HG02981 (cell line): Measurements from ENCODE around the gene PROP1.
"Not testable (repeated sequence)": the region's sequence is repeated elsewhere in the genome, so short reads cannot be mapped to it uniquely, and the experiment has no call there.

Experiments
- ATAC-seq: cut with Tn5 transposase; IDR thresholded peaks from one replicate; pipeline ENCODE4 v1.9.1; 2021; ENCODE audit warnings: mild to moderate bottlenecking, moderate library complexity; ENCODE audit not compliant: unreplicated experiment

Gene PROP1

DNA sequence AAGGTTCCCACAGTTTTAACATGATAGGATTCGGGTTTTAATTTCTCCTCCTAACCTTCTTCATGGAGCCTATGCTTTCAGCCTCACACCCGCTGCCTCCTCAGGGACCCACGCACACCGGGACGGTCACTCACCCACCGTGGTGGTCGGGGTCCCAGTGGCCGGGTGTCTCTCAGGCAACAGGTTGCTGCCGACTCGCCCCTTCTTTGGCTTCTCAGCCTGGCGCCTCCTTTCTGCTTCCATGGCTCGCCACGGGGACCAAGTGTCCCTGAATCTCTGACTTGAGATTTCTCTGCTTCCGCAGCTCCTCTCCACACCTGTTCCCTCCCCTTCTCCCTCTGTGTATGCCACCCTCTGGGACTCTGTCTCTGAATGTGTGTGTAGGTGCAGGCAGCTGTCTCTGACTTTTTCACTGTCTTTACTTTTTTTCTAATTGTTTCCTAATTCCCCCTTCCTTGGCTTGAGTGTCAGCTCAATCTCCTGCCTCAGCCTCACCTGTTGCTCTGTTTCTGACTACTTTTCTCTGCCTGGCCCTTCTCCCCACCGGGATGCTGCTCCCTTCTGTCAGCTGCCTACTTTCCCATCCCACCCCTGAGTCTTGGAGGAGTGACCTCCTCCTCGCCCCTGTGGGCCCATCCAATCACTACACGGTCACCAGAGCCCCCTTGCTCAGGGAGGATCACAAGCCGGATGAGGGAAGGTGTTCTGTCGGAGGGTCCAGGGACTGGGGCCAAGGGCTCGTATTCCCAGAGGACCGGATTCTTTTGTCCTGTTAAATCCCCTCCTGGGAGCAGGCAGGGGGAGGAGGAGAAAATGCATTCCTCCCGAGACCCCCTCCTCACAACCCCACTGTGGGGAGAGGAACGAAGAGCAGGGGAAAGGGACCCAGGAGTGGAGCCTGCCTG is at the start of gene PROP1:
PROP1 (minus strand) TSS at position 552 of the 905 bp plus-strand sequence; CDS start at position 243, 309 bp downstream.
- no peak for ATAC-seq

DNA sequence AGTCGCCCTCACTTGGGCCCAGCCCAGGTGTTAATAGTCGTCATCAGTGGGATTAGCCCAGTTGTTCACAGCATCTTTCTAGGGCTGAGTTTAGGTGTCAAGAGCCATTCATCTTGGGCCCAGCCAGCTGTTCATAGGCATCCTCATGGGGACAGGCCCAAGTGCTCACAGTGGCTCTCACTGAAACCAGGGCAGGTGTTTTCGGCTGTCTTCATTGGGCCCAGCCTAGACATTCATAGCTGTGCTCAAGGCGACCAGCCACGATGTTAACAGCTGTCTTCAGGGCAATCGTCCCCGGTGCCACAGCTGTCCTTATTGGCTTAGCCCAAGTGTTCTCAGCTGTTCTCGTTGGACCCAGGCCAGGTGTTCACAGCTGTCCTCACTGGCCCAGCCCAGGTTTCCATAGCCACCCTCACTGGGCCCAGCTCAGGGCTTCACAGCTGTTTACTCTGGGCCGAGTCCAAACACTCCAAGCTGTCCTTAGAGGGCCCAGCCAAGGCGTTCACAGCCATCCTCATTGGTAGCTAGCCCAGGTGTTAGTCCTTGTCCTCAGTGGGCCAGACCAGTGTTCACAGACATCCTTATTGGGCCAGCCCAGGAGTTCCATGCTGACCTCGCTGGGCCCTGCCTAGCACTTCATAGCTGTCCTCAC is 23.5 kb upstream of the PROP1 start:
- ATAC-seq = not testable (repeated sequence)

DNA sequence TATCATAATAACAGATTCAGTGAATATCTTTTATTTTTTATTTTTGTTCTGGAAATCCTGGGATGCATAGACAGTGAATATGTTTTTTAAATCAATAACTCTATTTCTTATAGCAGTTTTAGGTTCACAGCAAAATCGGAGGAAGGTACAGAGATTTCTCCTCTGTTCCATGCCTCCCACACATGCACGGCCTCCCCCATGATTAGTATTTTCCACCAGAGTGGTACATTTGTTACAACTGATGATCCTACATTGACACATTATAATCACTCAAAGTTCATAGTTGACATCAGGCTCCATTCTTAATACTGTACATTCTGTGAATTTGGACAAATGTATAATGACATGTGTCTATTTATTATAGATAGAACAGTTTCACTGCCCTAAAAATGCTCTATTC is 16.7 kb upstream of the PROP1 start:
- ATAC-seq = not testable (repeated sequence)

DNA sequence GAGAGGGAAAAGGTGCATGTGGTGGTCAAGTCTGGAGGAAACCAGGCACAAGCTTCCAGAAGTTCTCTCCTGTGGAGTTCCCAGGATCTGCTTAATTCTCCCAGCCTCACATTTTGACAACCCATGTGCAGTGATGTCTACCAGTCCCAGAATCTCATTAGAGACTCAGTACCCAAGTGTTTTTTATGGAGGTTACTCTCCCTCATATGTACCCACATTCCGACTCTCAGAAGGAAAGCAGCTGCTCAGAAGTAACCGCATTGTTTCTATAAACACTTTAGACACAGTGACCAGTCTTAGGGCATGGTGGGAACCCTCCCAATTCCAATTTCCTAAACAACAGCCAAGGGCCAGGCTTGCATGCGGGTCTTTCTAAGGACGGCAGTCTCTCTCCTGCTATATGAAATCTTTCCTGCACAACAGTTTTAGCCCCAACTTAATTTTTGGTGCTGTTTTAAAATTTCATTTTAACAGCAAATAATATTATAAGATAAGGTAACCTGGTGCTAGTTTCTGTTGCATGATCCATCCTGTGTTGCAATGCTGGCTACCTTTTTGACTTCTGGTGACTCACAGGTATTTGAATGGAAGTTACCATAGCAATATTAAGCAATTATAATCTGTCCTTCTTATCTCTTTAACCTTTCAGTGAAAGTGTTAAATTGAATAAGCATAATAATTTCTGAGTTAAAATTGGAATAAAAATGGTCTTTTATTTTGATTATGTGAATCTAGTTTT is 15.9 kb upstream of the PROP1 start:
- not testable (repeated sequence) for ATAC-seq

DNA sequence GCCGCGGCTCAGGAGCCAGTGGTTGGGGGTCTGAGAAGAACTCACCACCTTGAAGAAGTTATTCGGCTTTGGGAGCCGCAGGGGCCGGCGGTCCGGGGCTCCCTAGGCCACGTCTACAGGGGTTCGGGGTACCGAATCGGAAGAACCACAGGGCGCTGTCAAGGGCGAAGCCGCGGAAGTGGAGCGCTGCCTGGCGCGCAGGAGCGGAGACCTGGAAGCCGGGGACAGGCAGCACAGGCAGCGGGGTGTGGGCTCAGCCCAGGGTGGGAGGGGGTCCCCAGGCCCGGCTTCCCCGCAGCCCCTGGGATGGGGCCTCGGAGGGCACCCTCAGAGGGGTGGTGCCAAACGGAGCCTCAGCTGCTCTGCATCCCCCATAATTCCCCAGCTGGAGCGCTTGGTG is 11.2 kb upstream of the PROP1 start:
- not testable (repeated sequence) for ATAC-seq

DNA sequence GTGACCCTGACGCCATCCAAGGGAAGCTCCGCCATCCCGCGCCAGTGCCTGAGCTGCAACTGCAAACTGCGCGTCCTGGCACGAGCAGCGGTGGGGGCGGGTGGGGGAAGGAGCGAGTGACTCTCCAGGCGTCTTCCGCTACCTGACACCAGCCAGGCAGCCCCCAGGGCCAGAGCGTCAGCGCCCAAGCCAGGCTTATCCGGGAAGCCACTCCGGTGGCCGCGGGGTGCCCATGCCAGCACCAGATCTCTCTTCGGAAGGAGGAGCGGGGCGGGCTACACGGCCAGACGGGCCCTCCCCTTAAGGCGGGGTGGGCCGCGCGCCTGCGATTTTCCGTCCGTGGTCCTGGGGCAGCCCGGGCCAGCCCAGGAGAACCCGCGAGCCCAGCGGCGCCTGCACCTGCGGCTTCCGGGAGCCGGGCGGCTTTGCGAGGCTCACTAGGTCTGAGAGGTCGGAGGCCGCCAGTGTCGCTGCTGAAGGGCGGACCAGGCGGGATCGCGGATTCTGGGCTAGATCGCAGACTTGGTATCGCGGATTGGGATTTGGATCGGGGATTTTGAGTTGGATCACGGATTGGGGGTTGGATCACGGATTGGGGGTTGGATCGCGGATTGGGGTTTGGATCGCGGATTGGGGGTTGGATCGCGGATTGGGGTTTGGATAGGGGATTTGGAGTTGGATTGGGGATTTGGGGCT is 10.6 kb upstream of the PROP1 start:
- ATAC-seq = peak; percentile 70

DNA sequence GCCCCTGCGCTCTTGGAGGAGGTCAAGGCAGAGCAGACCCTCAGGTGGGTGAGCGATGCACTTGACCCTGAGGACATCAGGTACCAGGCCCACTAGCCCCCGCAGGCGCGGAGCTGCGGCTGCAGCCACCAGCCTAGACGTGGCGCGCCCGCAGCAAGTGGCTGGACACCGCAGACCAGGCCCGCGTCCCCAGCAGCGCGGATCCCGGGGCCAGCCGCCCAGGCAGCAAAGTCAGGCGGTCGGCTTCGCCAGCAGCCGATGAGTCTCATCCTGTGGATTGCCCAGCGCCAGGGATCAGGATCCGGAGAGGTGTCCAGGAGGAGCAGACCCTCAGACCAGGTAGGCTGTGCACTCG is 10.1 kb upstream of the PROP1 start:
- ATAC-seq = peak; percentile 13

DNA sequence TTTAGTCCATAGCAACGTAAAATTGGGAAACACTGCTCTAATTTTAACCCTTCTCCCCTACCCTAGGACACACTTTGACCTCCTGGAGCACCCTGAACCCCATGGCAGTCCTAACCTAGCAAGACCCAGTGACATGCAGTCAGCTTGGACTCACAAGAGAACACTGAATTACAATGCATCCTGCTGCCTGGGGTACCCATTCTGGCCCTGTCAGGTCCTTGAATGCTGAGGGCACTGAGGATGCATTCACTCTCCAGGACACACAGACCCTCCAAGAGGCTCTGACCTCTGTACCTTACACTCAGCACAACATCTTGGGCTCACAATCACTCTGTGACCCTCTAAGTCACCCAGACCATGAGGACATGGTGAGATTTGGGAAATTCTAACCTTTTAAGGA is 1.8 kb upstream of the PROP1 start:
- no peak for ATAC-seq

DNA sequence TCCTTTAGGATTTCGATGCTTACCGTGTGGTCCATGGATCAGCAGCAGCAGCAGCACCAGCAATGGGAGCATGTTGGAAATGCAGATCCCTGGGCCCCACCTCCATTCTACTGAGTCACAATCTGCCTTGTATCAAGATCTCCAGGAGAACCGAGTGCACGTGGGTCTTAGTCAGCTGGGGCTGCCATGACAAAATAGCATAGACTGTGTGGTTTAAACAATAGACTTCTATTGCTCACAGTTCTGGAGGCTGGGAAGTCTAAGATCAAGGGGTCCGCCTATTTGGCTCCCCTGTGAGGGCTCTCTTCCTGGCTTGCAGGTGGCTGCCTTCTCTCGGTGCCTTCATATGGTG is 1.3 kb upstream of the PROP1 start:
- no peak for ATAC-seq

DNA sequence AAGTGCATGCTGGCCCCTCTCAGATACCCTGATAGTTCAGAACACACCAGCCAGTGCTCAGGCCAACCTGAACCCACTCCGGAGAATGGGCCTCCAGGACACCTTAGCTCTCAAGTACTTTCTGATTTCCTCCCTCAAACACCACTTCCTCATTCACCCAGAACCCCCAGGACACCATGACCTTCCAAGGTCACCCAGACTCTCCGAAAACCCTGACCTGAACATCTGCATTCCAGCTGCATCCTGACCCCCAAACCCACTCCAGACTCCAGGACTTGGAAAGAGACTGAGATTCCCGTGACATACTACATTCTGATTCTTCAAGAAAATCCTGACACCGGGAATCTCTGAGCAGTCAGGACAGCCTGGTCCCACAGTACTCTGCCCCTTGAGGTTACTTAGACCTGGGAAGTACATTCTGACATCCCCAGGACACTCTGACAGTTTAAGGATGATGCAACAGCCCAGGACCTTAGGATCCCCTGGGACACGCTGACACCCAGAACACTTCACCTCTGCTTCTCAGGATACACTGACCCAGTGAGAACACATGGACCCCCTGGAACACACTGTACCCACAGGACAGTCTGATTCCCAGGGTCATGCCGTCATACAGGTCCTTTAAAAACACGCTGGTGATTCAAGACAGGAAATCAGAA is 747 bp upstream of the PROP1 start:
- ATAC-seq = no peak

DNA sequence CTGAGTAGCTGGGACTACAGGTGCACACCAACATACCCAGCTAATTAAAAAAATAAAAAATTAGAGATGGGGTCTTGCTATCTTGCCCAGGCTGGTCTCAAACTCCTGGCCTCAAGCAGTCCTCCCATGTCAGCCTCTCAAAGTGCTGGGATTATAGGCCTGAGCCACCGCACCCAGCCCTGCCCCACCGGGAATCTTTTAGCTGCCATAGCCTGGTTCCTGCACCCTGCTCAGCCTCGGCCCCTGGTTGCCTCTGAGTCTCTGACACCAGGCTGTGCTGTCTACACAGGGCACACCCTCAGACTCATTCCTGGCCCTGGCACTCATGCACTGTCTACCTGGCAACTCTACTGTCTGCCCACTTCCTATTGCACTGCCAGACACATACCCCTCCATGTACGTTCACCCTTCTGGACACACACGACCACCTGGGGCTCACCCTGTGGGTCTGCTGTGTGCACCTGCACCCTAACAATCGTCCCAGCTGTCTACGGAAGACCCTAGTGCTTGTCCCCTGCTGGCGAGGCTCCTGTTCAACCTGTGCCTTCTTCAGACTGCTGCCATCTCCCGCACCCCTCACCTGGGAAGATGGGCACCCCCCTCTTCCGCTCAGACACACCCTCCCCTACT is 1.4 kb downstream of the PROP1 start:
- no peak for ATAC-seq

DNA sequence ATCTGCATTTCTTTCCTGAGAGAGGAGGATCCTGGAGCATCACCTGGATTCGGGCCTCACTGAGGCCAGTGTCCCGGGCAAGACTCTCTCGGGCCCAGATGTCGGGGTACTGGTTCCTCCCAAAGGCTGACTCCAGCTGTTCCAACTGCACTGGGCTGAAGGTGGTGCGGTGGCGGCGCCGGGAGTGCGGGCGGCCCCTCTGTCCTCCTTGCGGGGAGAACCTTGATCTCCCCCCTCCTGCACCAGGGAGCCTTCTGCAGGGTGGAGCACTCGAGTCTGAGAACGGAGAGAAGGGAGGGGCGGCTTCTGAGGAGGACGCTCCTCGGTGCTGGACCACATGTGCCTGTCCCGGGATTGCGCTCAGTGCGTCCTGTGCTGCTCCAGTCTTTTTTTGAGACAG is 2.0 kb downstream of the PROP1 start:
- no peak for ATAC-seq

DNA sequence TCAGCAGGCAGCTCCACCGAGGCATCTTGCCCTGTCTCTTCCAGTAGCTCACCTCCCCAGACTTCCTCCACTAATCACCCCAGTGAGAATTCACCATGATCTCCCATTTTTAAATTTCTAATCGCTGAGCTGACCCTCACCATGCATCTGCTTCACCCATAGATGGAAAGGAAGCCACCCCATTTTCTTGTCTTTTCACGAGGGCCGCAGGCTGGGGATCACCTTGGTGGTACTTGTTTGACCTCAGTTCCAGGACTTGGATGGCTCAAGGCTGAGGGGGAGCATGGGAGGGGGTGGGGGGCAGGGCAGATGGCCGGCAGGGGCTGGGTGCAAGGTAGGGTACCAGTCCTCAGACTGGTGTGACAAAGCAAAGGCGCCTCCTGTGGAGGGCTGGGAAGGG is 3.6 kb downstream of the PROP1 start:
- no peak for ATAC-seq

DNA sequence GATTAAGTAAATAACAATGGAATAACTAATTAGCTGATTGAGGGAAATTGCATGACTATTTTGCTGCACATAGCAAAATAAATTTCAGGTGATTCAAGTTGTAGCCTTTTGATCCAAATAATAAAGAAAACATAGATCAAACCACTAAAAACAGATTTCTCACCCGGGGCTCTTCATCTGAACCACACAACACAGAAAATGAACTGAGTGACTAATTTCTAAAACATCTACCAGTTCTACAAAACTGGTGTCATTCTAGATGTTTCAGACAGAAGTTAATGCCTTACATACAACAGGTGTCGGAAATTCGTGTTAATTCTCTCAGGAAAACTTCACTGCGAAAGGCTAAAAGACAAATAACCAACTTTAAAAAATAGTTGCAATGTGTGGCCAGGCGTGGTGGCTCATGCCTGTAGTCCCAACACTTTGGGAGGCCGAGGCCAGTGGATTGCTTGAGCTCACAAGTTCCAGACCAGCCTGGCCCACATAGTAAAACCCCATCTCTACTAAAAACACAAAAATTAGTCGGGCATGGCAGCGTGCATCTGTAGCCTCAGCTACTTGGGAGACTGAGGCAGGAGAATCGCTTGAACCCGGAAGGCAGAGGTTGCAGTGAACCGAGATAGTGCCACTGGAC is 6.9 kb downstream of the PROP1 start:
- ATAC-seq = no peak

DNA sequence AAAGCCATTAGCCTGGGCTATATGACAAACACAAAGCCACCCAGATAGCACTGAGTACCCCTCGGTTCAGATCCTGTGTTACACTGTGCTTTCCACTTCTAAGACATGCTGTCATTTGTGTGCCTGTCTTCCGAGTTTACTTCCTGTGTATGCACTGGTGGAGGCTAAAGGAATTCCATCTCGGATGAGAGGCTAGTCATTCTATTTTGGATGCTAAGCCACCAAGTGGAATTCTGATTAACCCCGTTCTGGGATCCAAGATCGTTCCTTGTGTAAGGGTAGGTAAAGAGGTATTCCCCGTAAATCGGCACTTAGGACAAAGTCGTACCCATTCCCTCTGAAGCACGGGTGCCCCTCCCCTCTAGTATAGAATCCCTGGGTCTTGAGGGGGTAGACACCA is 8.7 kb downstream of the PROP1 start:
- ATAC-seq = no peak

DNA sequence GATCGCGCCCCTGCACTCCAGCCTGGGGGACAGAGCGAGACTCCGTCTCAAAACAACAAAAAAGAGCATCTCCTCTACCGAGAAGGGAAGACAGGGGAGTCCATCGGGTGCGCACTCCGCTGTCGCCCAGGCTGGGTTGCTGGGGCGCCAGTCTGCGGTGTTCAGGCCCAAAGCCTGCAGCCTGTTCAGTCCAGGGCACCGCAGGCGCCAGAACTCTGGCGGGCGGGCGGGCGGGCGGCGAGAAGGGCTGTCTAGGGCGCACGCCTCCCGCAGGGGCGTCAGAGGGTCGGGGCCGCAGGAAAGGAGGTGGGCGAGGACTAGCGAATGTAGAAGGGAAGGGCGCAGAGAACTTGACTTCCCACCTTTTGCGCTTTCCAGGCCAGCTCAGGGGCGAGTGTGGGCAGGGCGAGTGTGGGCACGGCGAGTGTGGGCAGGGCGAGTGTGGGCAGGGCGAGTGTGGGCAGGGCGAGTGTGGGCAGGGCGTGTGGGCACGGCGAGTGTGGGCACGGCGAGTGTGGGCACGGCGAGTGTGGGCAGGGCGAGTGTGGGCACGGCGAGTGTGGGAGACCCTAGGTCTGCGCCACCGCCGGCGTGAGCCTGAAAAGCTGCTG is 10.5 kb downstream of the PROP1 start:
- ATAC-seq = no peak

DNA sequence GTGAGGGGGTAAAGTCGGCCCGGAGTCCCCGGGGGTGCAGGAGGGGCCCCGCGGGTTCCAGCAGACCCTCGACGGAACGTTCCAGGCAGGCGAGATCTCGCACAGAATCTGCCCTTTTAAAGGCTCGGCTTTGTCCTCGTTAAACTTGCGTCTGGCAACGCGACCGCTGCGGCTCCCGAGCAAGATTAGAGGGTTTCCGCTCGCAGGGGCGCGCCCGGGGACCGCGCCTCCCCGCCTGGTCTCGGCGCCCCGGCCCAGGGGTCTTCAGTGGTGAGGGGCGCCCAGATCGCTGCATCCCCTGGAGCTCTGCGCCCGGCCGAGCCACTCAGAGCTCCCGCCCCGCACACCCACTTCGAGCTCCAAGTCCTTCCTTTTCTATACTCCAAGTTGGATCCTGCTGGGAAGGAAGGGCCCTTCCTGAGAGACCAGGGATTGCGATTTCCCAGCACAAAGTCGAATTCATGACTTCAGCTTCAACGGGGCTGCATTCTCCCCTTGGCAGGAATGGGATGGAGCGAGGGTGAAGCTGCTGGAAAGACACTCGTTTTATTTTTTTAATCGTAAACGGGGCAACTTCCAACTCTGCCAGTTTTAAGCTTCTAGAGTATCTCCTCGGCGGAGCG is 11.3 kb downstream of the PROP1 start:
- ATAC-seq = no peak

DNA sequence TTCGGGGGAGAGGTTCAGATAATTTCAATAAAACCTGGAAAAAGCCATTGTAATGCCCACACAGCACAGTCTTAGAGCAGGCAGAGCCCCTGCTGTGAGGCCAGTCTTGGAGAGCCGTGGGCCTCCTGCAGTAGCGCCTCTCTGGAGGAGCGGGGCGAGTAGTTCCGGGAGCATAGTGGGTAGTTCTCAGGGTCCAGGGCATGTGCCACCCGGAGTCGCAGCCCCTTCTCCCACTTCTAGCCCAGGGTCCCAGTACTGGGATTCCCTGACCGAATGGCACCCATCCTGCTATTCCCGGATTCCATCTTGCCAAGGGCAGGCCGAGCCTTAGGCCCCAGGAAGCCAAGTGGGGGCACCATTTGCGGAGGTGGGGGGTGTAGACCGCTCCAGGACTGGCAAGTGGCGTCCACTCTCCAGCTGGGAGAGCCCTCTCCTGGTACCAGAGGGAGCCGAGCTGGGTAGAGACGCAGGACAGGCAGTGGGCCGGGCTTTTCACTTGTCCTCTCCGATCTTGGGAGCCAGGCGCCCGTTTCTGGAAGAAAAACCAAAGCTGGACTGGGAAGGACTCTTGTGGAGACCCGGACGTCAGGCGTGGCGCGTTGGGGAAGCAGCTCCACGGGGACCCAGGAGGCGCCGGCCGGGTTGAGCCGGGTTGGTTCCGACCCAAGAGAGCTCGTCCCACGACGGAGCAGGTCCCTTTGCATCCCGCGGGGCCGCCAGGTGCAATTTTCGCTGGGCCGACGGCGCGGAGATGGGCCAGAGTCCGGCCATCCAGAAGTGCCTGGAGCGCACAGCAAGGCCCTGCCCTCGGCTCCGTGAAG is 12.1 kb downstream of the PROP1 start:
- no peak for ATAC-seq
